ENCODE results near the gene IDE. TPM values are rescaled to one million over a fixed set of nuclear protein-coding genes. Genes with fewer than 3 reads are reported as not detected.
A peak's percentile ranks its signal among the peaks of the same experiment; 100 is the strongest.
"Not testable (repeated sequence)": the region's sequence is repeated elsewhere in the genome, so short reads cannot be mapped to it uniquely, and the experiment has no call there.

Gene IDE
- total RNA-seq, 1 donor from 2014 or later = 41.6 TPM

DNA sequence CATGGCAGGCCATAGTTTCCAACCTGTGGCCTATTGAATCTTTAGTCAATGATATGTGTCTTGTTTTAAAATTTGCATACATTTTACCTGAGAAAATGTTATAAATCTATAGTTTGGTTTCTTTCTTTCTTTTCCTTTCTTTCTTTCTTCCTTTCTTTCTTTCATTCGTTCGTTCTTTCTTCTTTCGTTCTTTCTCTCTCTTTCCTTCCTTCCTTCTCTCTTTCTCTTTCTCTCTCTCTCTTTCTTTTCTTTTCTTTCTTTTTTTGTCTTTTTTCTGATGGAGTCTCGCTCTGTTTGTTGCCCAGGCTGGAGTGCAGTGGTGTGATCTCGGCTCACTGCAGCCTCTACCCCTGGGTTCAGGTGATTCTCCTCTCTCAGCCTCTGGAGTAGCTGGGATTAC, 133.3 kb downstream of the IDE start:
- no peak overlapping the region for H3K27ac Mint-ChIP-seq (ENCODE audit: unreplicated experiment)
- H3K27me3 Mint-ChIP-seq (ENCODE audit: unreplicated experiment) = no peaks in the 10 kb centered on the region
- H3K4me1 Mint-ChIP-seq (ENCODE audit: unreplicated experiment) = no peaks in the 10 kb centered on the region

DNA sequence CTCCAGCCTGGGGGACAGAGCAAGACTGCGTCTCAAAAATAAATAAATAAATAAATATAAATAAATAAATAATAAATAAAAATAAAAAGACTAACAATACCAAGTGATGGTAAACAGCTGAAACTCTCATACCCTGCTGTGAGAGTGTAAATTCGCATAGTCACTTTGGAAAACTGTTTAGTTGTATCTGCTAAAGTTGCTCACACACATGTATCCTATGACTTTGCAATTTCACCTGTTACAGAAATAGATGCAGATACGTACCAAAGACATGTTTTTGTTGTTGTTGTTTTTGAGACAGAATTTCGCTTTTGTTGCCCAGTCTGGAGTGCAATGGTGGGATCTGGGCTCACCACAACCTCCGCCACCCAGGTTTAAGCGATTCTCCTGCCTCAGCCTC, 135.7 kb downstream of the IDE start:
- Mint-ChIP-seq H3K27ac (ENCODE audit: unreplicated experiment) (no peak overlapping the region), H3K27me3 (ENCODE audit: unreplicated experiment) (no peaks in the 10 kb centered on the region), H3K9me3 (ENCODE audit: unreplicated experiment) (no peaks in the 10 kb centered on the region), H3K36me3 (ENCODE audit: low read depth, unreplicated experiment) (no peaks in the 10 kb centered on the region), H3K4me1 (ENCODE audit: unreplicated experiment) (peaks cover 2% of the 10 kb centered on the region), H3K4me3 (ENCODE audit: unreplicated experiment) (no peak overlapping the region)
- DNase-seq (ENCODE audit: low spot score) = no peak
- TF ChIP-seq, protein P1, sequence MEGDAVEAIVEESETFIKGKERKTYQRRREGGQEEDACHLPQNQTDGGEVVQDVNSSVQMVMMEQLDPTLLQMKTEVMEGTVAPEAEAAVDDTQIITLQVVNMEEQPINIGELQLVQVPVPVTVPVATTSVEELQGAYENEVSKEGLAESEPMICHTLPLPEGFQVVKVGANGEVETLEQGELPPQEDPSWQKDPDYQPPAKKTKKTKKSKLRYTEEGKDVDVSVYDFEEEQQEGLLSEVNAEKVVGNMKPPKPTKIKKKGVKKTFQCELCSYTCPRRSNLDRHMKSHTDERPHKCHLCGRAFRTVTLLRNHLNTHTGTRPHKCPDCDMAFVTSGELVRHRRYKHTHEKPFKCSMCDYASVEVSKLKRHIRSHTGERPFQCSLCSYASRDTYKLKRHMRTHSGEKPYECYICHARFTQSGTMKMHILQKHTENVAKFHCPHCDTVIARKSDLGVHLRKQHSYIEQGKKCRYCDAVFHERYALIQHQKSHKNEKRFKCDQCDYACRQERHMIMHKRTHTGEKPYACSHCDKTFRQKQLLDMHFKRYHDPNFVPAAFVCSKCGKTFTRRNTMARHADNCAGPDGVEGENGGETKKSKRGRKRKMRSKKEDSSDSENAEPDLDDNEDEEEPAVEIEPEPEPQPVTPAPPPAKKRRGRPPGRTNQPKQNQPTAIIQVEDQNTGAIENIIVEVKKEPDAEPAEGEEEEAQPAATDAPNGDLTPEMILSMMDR (IDR thresholded peaks at IDR 0.05; ENCODE audit: unreplicated experiment) = no peak

More for the DNA sequence above, 133.3 kb downstream of the IDE start:
- DNase-seq (ENCODE audit: low spot score) = no peak
- TF ChIP-seq, protein P1 (IDR thresholded peaks at IDR 0.05; ENCODE audit: unreplicated experiment) = no peak
- Mint-ChIP-seq H3K4me3 (ENCODE audit: unreplicated experiment) (no peak overlapping the region), H3K9me3 (ENCODE audit: unreplicated experiment) (no peaks in the 10 kb centered on the region), H3K36me3 (ENCODE audit: low read depth, unreplicated experiment) (no peaks in the 10 kb centered on the region)

DNA sequence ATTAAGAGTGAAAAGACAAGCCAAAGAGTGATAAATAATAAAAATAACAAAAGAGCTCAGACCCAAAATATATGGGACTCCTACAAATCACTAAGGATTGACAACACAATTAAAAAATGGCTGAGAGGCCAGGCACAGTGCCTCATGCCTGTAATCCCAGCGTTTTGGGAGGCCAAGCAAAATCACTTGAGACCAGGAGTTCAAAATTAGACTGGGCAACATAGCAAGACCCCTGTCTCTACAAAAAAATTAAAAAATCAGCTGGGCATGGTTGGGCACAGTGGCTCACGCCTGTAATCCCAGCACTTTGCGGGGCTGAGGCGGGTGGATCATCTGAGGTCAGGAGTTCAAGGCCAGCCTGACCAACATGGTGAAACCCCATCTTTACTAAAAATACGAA, 137.3 kb downstream of the IDE start:
- DNase-seq (ENCODE audit: low spot score) = no peak
- H3K36me3 Mint-ChIP-seq (ENCODE audit: low read depth, unreplicated experiment) = no peaks in the 10 kb centered on the region
- H3K4me3 Mint-ChIP-seq (ENCODE audit: unreplicated experiment) = no peak overlapping the region
- TF ChIP-seq, protein P1 (IDR thresholded peaks at IDR 0.05; ENCODE audit: unreplicated experiment) = no peak
- H3K9me3 Mint-ChIP-seq (ENCODE audit: unreplicated experiment) = no peaks in the 10 kb centered on the region
- H3K4me1 Mint-ChIP-seq (ENCODE audit: unreplicated experiment) = peaks cover 16% of the 10 kb centered on the region
- no peak overlapping the region for H3K27ac Mint-ChIP-seq (ENCODE audit: unreplicated experiment)
- no peaks in the 10 kb centered on the region for H3K27me3 Mint-ChIP-seq (ENCODE audit: unreplicated experiment)

DNA sequence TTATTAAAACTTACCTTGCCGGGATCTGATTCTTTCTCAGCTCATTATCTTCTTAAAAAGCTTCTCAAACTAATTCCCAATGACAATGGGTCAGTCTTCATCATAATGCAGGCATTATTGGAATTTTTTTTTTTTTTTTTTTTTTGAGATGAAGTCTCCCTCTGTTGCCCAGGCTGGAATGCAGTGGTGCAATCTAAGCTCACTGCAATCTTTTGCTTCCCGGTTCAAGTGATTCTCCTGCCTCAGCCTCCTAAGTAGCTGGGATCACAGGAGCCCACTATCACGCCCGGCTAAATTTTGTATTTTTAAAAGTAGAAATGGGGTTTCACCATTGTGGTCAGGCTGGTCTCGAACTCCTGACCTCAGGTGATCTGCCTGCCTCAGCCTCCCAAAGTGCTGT, 137.8 kb downstream of the IDE start:
- H3K36me3 Mint-ChIP-seq (ENCODE audit: low read depth, unreplicated experiment); H3K27ac Mint-ChIP-seq (ENCODE audit: unreplicated experiment); H3K4me3 Mint-ChIP-seq (ENCODE audit: unreplicated experiment); H3K9me3 Mint-ChIP-seq (ENCODE audit: unreplicated experiment); H3K27me3 Mint-ChIP-seq (ENCODE audit: unreplicated experiment); DNase-seq (ENCODE audit: low spot score): not testable (repeated sequence)
- H3K4me1 Mint-ChIP-seq (ENCODE audit: unreplicated experiment) = peaks cover 16% of the 10 kb centered on the region

DNA sequence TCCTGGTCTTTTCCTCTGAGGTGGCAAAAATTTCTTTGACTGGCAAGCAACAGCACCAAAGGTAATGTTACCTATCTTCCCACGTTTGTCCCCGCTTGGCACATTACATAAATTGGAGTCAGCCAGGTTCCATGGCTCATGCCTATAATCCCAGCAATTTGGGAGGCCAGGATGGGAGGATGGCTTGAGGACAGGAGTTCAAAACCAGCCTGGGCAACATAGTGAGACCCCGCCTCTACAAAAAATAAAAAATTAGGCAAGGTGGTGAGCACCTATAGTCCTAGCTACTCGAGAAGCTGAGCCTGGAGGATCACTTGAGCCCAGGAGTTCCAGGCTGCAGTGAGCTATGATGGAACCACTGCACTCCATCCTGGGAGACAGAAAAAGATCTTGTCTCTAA, 139.5 kb downstream of the IDE start:
- Mint-ChIP-seq H3K27me3 (ENCODE audit: unreplicated experiment) (no peaks in the 10 kb centered on the region), H3K4me1 (ENCODE audit: unreplicated experiment) (peaks cover 23% of the 10 kb centered on the region), H3K27ac (ENCODE audit: unreplicated experiment) (no peak overlapping the region), H3K36me3 (ENCODE audit: low read depth, unreplicated experiment) (no peaks in the 10 kb centered on the region), H3K9me3 (ENCODE audit: unreplicated experiment) (no peaks in the 10 kb centered on the region), H3K4me3 (ENCODE audit: unreplicated experiment) (no peak overlapping the region)
- DNase-seq (ENCODE audit: low spot score) = no peak
- TF ChIP-seq, protein P1 (IDR thresholded peaks at IDR 0.05; ENCODE audit: unreplicated experiment) = no peak

DNA sequence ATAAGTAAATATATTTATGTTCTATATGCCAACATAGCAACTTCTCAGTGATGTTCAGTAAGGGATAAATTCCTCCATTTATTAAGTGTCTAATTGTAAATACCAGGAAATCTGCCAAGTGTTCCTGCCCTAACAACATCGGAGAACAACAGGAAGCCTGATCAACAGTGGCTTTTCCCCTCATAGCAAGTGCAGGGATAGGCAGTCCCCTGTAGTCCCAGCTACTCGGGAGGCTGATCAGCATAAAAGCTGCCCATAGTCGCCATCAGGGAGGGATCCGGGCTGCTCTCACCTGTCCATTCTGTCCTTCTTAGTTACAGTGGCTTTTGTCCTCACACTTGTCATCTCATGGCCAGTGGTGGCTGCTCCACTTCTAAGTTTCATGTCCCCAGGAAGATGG, 141.3 kb downstream of the IDE start:
- TF ChIP-seq, protein P1 (IDR thresholded peaks at IDR 0.05; ENCODE audit: unreplicated experiment) = no peak
- peaks cover 23% of the 10 kb centered on the region for H3K4me1 Mint-ChIP-seq (ENCODE audit: unreplicated experiment)

More for the DNA sequence above, 141.3 kb downstream of the IDE start:
- H3K36me3 Mint-ChIP-seq (ENCODE audit: low read depth, unreplicated experiment) = no peaks in the 10 kb centered on the region
- H3K27me3 Mint-ChIP-seq (ENCODE audit: unreplicated experiment) = peaks cover 3% of the 10 kb centered on the region
- peak; percentile 27 for DNase-seq (ENCODE audit: low spot score)
- H3K27ac Mint-ChIP-seq (ENCODE audit: unreplicated experiment) = peak overlapping the region; percentile 98
- no peak overlapping the region for H3K4me3 Mint-ChIP-seq (ENCODE audit: unreplicated experiment)
- no peaks in the 10 kb centered on the region for H3K9me3 Mint-ChIP-seq (ENCODE audit: unreplicated experiment)
